LNCaP clone FGC (cell line): ENCODE data around the gene PPA2.

Experiments used
- DNase-seq: peaks from one replicate; pipeline ENCODE4 v3.0.0-alpha.2; 2011; ENCODE audit warnings: low read depth
- H3K4me3 ChIP-seq: 2 replicates; pipeline ENCODE4 v1.5.1; 2011; ENCODE audit warnings: mild to moderate bottlenecking, low read depth, low read length, control low read depth
- CTCF ChIP-seq: IDR thresholded peaks from 2 replicates; pipeline ENCODE4 v1.5.1; 2012; ENCODE audit warnings: mild to moderate bottlenecking; ENCODE audit not compliant: control insufficient read depth, insufficient read depth; ENCODE audit errors: extremely low read depth

The PPA2 gene

GRCh38 chr4:105451346-105451745 is 22.5 kb downstream of the PPA2 start:
- H3K4me3 ChIP-seq: no peak overlapping the region
- TF ChIP-seq CTCF: no peak
- DNase-seq: no peak

GRCh38 chr4:105440890-105441289 is 33.0 kb downstream of the PPA2 start:
- DNase-seq: no peak
- no peak overlapping the region for H3K4me3 ChIP-seq
- TF ChIP-seq CTCF: no peak

- no peak for DNase-seq
- TF ChIP-seq CTCF: no peak
- no peak overlapping the region for H3K4me3 ChIP-seq
These were observed 36.2 kb downstream of the PPA2 start for GRCh38 chr4:105437637-105438036.

- TF ChIP-seq CTCF: no peak
- no peak overlapping the region for H3K4me3 ChIP-seq
- no peak for DNase-seq
These were observed 37.4 kb downstream of the PPA2 start for GRCh38 chr4:105436414-105436813.

GRCh38 chr4:105434940-105435339 is 38.9 kb downstream of the PPA2 start:
- no peak for DNase-seq
- H3K4me3 ChIP-seq: no peak overlapping the region
- no peak for TF ChIP-seq CTCF

GRCh38 chr4:105433421-105433820 is 40.4 kb downstream of the PPA2 start:
- TF ChIP-seq CTCF: no peak
- DNase-seq: no peak
- H3K4me3 ChIP-seq: no peak overlapping the region

GRCh38 chr4:105432438-105432837 is 41.4 kb downstream of the PPA2 start:
- no peak for TF ChIP-seq CTCF
- no peak overlapping the region for H3K4me3 ChIP-seq
- no peak for DNase-seq
